Raji (cell line): ENCODE data around the gene KASH5.
A peak's percentile ranks its signal among the peaks of the same experiment; 100 is the strongest.

Experiments used
- POLR2A ChIP-seq: IDR thresholded peaks from 2 replicates; pipeline ENCODE4 v1.6.1; 2011; ENCODE audit warnings: low read depth, low read length, control low read depth; ENCODE audit not compliant: insufficient read depth

KASH5 gene

DNA sequence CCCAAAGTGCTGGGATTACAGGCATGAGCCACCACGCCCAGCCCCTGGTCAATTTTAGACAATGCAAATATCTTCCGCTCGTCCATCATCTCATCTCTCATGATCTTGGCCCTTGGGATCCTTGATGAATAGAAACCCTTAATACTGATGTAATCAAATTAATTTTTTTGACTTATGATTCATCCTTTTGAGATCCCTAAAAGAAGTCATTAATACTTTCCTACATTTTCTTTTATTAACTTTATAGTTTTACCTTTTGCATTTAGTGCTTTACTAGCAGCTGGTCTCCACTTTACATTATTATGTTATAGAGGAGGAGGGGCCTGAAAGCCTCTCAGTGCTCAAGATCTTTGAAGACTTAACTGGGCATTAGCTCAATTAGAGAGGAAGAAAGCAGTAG is 7.7 kb upstream of the KASH5 start:
- TF ChIP-seq POLR2A, result no peak

- TF ChIP-seq POLR2A, result no peak
Observed at GRCh38 chr19:49382639-49383038, 5.4 kb upstream of the KASH5 start.

GRCh38 chr19:49383599-49383998 is 4.5 kb upstream of the KASH5 start:
- no peak for TF ChIP-seq POLR2A

DNA sequence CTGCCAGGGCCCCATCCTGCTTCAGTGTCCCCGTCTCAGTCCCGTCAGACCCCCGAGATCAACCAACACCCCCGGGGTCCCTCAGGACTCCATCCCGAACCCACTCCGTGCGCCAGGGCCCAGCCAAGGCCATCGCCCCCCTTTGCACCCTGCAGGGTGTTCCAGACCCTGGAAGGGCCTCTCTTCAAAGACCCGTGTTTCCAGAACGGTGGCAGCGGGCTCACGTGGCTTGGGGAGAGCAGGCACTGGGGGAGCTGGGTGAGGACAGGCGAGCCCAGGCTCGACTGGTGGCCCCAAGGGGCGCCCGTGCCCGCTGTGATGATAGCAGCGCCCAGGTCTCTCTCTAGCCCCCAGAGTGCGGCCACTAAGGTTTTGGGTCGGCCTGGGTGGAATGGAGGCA is 1.4 kb downstream of the KASH5 start:
- no peak for TF ChIP-seq POLR2A

GRCh38 chr19:49390131-49390928 is 2.3 kb downstream of the KASH5 start:
- no peak for TF ChIP-seq POLR2A

- TF ChIP-seq POLR2A, result peak; percentile 34; the same call in 1 of the 2 replicates
Observed at GRCh38 chr19:49390929-49391359, 2.9 kb downstream of the KASH5 start.

GRCh38 chr19:49391581-49392399 is 3.7 kb downstream of the KASH5 start:
- no peak for TF ChIP-seq POLR2A

DNA sequence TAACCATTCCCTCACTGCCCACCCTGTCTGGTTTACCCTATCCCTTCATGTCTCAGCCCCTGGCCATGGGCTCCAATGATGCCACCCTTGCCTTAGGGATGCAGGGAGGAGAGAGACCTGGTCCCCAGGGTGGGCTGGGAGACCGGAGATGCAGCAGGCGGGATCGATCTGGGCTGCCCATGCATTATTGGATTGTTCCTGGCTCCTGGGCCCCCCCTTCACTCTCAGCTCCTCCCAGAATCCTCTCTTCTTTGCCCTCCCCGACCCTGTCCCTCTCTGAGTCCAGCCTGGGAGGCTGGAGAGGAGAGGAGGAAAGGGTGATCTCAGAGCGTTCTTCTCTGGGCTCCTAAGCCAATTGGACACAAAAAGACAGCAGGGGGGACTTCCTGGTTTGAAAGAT is 5.8 kb downstream of the KASH5 start:
- no peak for TF ChIP-seq POLR2A

DNA sequence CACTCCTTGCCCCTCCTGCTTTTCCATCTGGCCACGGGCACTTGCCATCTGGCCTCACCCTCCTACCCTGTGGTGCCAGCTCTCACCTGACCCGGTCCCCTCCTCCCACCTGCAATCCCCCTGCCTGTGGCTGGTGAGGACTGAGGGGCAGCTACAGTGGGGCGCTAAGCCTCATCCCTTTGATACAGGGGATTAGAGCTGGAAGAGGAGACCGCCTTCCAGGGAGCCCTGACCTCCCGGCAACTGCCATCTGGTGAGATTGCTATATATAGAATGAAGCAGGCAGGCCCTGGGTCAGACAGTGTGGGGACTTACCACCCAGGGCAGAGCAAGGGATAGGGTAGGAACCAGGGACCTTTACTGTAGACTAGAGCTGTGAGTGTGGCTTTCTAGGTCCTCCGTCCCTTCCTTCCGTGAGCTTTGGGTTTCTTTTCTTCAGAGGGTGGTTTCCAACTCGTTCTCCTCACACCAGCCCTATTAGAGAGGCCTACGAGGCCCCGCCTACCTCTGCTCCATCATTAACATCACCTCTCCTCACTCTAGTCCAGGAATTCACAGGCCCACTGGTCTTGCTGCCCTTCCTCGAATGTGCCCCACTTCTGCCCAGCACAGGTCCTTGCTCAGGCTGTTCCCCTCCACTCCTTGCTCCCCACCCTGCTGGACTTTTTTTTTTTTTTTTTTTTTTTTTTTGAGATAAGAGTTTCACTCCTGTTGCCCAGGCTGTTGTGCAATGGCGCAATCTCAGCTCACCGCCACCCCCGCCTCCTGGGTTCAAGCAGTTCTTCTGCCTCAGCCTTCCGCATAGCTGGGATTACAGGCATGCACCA is 7.7 kb downstream of the KASH5 start:
- no peak for TF ChIP-seq POLR2A

- TF ChIP-seq POLR2A, result no peak
Observed at GRCh38 chr19:49396738-49397505, 8.9 kb downstream of the KASH5 start.

GRCh38 chr19:49398001-49398615 is 10.1 kb downstream of the KASH5 start:
- no peak for TF ChIP-seq POLR2A

GRCh38 chr19:49398931-49399330 is 10.9 kb downstream of the KASH5 start:
- no peak for TF ChIP-seq POLR2A

DNA sequence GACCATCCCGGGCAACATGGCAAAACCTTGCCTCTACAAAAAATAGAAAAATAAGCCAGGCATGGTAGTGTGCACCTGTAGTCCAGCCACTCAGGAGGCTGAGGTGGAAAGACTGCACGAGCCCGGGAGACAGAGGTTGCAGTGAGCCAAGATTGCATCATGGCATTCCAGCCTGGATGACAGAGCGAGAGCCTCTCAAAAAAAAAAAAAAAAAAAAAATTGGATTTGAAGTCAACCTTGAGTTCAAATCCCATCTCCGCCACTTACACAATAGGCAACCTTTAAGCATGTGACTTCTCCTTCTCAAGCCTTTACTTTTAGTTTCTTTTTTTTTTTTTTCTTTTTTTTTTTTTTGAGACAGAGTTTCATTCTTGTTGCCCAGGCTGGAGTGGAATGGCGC is 12.0 kb downstream of the KASH5 start:
- TF ChIP-seq POLR2A, result no peak
